CD4-positive, alpha-beta T cell treated with Interleukin-17A for 4 hours (primary cell): ENCODE results near the gene BCKDHA.
"Not testable (repeated sequence)": the region's sequence is repeated elsewhere in the genome, so short reads cannot be mapped to it uniquely, and the experiment has no call there.

Experiments used
- DNase-seq: peaks from one replicate; pipeline ENCODE4 v3.0.0-alpha.2; 2020; ENCODE audit warnings: mixed read lengths

BCKDHA gene

GRCh38 chr19:41452584-41453275, 55.1 kb downstream of the BCKDHA start:
- no peak for DNase-seq

GRCh38 chr19:41455936-41456335, 58.3 kb downstream of the BCKDHA start:
- DNase-seq: no peak

- no peak for DNase-seq
Observed at GRCh38 chr19:41456342-41456918, 58.8 kb downstream of the BCKDHA start.

GRCh38 chr19:41457241-41457640, 59.6 kb downstream of the BCKDHA start:
- DNase-seq: no peak

- no peak for DNase-seq
Observed at GRCh38 chr19:41462497-41462896, 64.9 kb downstream of the BCKDHA start.

GRCh38 chr19:41463257-41464256, 65.9 kb downstream of the BCKDHA start:
- DNase-seq: not testable (repeated sequence)
